Activated CD8-positive, alpha-beta memory T cell treated with anti-CD3 and anti-CD28 coated beads for 36 hours (primary cell): ENCODE data around the gene STAT5B. TPM values are rescaled to one million over a fixed set of nuclear protein-coding genes. Genes with fewer than 3 reads are reported as not detected.
"Not testable (repeated sequence)": the region's sequence is repeated elsewhere in the genome, so short reads cannot be mapped to it uniquely, and the experiment has no call there.

Source experiments
- CTCF ChIA-PET: fragments of 350-600 bp; sonication (Branson Sonifier 250); formaldehyde crosslinking; loops from one replicate; lab custom pipeline; 2021; ENCODE audit warnings: antibody characterized with exemption; lab: Charles Lee
- POLR2A ChIA-PET: fragments of 350-600 bp; sonication (Branson Sonifier 250); formaldehyde crosslinking; loops from one replicate; lab custom pipeline; 2021; ENCODE audit warnings: antibody characterized with exemption; lab: Charles Lee
- total RNA-seq, 2 experiments: library from RNA; stranded (reverse); gene quantifications; one replicate each; pipeline ENCODE4 v1.2.3, GENCODE V29; 2021

Gene STAT5B
- total RNA-seq, 2 experiments from 2014 or later: 102 to 111 TPM

DNA sequence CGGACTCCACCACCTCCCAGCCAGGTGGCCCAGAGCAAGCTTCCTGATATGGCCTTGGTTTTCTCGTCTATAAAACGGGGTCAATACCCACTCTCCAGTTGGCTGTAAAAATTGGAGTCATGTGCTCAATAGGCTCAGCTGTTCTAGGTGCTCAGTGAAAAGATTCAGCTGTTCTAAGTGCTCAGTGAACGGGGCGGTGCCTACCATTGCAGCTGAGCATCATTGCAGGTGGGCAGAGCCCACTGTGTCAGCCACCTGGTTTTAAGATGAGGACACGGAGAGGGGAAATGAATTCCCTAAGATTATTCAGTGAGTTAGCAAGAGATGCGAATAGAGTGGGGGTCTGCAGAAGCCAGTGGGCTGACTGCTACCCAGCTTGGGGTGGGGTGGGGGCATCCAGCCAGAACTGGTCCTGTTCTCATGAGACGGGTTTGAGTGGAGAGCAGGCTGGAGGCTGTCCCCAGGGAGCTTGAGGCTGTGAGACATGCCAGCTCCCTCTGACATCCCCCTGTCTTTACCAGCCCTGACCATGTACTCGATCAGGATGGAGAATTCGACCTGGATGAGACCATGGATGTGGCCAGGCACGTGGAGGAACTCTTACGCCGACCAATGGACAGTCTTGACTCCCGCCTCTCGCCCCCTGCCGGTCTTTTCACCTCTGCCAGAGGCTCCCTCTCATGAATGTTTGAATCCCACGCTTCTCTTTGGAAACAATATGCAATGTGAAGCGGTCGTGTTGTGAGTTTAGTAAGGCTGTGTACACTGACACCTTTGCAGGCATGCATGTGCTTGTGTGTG lies 34.0 kb upstream of the STAT5B start:
- ChIA-PET CTCF (interaction anchor here (0.7 to 20.1 kb wide), 7 partner anchors 8 to 217 kb away, joined by 3 to 340 read pairs (median 7); no protein-coding TSS in a partner anchor), POLR2A (interaction anchor here (0.6 to 1.2 kb wide), 4 partner anchors 9 to 96 kb away, joined by 3 to 5 read pairs (median 4); no protein-coding TSS in a partner anchor)

DNA sequence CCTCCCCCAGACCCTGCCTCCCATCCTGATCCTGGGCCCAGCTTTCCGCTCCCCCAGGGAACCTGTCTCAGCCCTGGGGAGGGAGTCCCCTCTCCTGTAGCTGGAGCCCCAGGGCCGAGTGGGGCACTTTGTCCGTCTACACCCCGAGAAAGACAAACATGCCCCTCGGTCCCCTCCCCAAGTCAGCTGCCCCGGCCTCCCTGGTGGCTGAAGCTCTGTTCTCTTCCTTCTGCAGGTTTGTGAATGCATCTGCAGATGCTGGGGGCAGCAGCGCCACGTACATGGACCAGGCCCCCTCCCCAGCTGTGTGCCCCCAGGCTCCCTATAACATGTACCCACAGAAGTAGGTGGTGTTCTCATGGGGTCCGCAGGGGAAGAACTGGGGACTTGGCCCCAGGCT lies 33.0 kb upstream of the STAT5B start:
- POLR2A ChIA-PET: interaction anchor here (0.6 to 1.5 kb wide), 2 partner anchors 95 to 115 kb away, joined by 3 to 5 read pairs; partner anchors contain the start of gene GHDC

DNA sequence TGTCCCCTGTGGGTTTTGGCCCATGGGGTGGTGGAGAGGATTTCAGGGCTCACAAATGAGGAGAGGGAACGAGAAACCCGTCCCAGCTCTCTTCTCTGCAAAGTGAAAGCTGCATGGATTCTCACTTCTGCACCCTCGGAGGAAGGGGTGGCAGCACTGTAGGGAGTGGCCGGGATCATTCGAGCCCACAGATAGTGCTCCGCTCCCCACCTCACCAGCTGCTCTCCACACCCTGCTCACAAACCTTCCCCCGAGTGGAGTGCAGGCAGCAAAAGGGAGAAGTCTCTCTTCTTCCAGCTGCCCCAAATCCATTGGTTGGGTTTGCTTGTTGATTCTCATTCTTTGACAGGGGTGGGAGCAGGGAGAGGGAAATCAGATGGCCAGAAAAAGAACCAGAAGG lies 32.3 kb upstream of the STAT5B start:
- POLR2A ChIA-PET: interaction anchor here (1.5 kb wide), 1 partner anchor 115 kb away, joined by 3 read pairs; the partner anchor contains the start of gene GHDC
- CTCF ChIA-PET: interaction anchor here (3.4 to 20.1 kb wide), 2 partner anchors 86 to 99 kb away, joined by 13 to 340 read pairs; no protein-coding TSS in a partner anchor

More for the DNA sequence above, 33.0 kb upstream of the STAT5B start:
- CTCF ChIA-PET: interaction anchor here (3.4 to 20.1 kb wide), 2 partner anchors 87 to 99 kb away, joined by 13 to 340 read pairs; no protein-coding TSS in a partner anchor

DNA sequence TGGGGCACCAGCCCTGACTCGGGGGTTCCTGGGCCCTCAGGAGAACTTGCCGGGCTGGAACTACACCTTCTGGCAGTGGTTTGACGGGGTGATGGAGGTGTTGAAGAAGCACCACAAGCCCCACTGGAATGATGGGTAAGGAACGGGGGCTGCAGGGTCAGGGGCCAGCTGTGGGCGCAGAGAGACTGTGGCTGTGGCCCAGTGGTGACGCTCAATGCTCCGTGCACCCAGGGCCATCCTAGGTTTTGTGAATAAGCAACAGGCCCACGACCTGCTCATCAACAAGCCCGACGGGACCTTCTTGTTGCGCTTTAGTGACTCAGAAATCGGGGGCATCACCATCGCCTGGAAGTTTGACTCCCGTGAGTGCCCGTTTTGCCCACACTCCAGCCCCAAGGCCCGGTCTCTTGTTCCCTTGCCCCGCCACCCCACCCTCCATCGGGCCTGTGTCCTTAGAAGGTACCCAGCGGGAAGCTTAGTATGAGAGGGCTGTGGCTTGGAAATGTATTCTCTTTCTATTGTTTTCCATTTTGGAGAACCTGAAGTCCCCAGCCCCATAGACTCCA lies 31.3 kb upstream of the STAT5B start:
- ChIA-PET CTCF (interaction anchor here (0.5 to 3.4 kb wide), 2 partner anchors 85 to 111 kb away, joined by 3 to 13 read pairs; no protein-coding TSS in a partner anchor), POLR2A (interaction anchor here (1.5 kb wide), 1 partner anchor 114 kb away, joined by 3 read pairs; the partner anchor contains the start of gene GHDC)

DNA sequence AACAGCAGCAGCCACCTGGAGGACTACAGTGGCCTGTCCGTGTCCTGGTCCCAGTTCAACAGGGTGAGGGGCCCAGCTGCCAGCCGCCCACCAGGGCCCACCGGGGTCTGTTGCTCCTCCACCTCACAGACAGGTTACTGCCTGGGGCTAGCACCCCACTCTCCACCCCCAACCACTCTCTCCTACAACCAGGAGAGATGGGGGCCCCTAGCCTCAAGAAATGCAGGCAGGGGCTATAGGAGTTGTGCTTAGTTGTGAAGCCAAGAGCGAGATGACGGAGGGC lies 30.1 kb upstream of the STAT5B start:
- CTCF ChIA-PET: no interaction called here
- POLR2A ChIA-PET: no interaction called here

DNA sequence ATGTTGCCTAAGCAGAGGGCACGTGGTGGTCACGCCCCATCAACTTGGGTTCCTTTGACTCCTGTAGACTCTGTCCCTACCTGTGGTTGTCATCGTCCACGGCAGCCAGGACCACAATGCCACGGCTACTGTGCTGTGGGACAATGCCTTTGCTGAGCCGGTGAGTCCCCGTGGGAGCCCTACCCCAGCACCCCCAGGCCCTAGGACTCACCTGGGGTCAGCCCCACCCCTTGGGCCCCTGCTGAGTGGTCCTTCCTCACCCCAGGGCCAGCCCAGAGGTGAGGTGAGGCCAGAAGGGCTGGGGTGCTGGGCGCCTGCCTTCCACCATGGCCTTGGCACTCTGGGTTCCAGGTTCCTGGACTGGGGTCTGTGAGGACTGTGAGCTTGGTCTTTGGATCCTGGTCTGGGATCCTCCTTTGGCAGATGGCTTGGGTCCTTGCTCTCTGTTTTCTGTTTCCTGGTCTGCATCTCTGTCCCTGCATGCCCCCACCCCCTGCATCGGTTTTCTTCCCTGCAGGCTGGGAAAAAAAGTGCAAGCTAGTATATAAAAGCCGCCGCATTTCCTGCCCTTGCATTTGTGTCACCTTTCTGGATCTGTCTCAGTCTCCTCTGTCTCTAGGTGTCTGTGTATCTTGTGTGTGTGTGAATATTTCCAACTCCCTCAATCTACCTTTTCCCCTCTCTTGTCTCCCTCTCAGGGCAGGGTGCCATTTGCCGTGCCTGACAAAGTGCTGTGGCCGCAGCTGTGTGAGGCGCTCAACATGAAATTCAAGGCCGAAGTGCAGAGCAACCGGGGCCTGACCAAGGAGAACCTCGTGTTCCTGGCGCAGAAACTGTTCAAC lies 29.6 kb upstream of the STAT5B start:
- POLR2A ChIA-PET: no interaction called here
- CTCF ChIA-PET: no interaction called here

DNA sequence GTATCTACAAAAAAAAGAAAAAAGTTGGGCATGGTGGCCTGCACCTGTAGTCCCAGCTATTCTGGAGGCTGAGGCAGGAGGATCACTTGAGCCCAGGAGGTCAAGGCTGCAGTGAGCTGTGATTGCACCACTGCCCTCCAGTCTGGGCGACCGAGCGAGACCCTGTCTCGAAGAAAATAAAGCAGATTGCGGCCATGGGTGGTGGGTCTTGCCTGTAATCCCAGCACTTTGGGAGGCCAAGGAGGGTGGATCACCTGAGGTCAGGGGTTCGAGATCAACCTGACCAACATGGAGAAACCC lies 28.8 kb upstream of the STAT5B start:
- POLR2A ChIA-PET, CTCF ChIA-PET: not testable (repeated sequence)

DNA sequence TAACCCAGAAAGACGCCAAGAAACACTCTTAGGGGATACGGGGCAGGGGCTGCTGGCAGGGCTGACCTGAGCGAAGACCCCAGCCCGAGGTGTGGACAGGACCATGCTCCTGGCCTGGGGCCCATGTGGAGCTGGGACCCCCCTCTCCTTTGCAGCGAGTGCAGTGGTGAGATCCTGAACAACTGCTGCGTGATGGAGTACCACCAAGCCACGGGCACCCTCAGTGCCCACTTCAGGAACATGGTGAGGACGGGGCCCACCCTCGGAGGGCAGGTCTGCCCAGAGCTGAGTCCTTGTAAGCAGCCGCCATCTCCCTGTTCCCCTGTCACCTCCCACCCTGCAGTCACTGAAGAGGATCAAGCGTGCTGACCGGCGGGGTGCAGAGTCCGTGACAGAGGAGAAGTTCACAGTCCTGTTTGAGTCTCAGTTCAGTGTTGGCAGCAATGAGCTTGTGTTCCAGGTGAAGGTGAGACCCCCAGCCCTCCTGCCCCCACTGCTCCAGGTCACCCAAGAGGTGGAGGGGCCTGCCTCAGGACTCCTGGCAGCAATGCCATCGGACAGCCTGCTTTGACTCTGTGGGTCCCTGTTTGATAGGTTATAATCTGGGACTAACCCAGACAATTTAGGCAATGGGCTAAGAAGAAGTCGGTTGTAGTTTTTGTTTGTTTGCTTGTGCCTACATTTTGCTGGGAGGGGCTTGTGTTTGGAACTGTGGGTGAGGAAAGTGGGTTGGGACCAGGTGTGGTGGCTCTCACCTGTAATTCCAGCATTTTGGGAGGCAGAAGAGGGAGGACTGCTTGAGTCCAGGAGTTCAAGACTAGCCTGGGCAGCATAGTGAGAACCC lies 28.2 kb upstream of the STAT5B start:
- ChIA-PET POLR2A (no interaction called here), CTCF (interaction anchor here (0.9 to 1.2 kb wide), 3 partner anchors 8 to 18 kb away, joined by 3 read pairs; no protein-coding TSS in a partner anchor)

DNA sequence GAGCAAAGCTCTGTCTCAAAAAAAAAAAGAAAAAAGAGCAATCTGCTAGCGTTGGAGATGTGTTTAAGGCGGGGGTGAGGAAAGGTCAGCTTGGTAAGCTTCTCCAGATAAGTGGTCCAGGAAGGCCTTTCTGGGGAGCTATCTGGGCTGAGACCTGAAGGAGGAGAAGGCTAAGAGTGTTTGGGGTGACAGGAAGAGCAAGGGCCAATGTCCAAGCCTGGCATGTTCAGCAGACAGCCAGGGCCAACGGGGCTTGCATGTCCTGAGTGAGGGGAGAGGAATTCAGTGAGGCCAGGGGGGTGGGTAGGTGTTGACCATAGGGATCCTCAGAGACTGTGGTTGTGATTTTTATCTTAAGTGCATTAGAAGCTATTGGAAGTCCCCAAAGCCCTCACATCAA lies 27.5 kb upstream of the STAT5B start:
- CTCF ChIA-PET: interaction anchor here (0.9 to 1.2 kb wide), 3 partner anchors 8 to 19 kb away, joined by 3 read pairs; no protein-coding TSS in a partner anchor
- POLR2A ChIA-PET: interaction anchor here (0.5 kb wide), 1 partner anchor 10 kb away, joined by 5 read pairs; no protein-coding TSS in a partner anchor

DNA sequence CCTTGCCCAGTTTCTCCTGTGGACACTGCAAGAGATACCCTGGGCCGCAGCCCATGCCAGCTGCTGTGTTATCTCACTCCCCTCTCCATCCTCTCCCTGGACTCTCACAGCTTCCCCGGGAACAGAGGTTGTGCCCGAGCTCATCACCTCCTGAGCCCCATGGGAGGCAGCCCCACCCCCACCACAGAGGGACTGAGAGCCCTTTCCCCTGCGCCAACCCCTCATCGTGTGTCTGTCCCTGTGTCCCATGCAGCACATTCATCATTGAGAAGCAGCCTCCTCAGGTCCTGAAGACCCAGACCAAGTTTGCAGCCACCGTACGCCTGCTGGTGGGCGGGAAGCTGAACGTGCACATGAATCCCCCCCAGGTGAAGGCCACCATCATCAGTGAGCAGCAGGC lies 24.8 kb upstream of the STAT5B start:
- ChIA-PET POLR2A (interaction anchor here (0.6 to 1.1 kb wide), 3 partner anchors 10 to 12 kb away, joined by 3 to 4 read pairs (median 4); no protein-coding TSS in a partner anchor), CTCF (interaction anchor here (1.1 to 2.1 kb wide), 3 partner anchors 10 to 105 kb away, joined by 3 to 7 read pairs (median 3); partner anchors contain the start of gene STAT5A)

DNA sequence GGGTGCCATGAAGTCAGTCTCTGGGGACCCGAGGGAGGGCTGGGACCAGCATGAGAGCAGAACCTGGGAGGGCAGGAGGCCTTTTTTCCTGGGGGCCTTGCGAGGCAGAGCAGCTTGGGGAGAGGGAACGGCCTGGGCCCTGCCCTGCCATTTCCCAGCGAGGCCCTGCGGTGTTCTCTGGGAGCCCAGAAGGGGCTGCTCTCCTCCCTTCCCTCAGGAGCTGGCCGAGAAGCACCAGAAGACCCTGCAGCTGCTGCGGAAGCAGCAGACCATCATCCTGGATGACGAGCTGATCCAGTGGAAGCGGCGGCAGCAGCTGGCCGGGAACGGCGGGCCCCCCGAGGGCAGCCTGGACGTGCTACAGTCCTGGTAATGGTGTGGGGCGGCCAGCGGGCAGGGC lies 23.7 kb upstream of the STAT5B start:
- CTCF ChIA-PET, POLR2A ChIA-PET: not testable (repeated sequence)

DNA sequence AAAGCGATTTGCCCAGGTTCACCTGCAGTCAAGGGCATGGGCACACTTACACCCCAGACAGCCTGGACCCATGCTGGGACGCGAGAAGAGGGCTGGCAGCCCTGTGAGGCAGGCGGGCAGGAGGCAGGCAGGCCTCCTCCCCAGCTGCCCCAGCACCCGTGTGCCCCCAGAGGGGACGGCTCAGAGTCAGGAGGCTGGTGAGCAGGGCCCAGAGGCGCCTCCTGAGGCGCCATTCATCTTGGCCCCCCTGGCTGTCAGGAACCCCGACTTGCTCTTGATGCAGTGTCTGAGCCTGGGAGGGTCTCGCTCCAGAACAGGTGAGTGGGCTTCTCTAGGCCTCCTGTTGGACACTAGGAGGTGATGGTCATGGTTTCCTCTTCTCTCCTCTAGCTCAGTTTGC lies 23.2 kb upstream of the STAT5B start:
- POLR2A ChIA-PET, CTCF ChIA-PET: not testable (repeated sequence)

DNA sequence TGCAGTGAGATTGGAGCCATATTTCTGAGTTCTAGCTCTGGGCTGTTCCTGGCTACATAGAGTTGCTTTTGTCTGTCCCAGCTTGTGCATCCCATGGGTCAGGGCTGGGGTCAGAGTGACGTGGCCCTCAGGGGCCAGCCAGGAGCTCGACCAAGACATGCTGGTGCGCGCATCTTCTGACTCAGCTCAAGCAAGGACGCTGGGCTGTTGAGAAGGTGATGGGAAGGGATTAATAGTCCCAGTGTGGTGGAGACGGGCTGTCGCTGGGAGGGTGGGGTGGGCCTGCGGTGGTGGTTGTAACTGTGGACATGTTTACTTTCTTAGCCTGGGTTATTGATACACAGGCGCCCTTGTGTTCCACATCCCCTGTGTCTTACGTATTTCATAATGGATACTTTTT lies 21.6 kb upstream of the STAT5B start:
- POLR2A ChIA-PET: not testable (repeated sequence)
- CTCF ChIA-PET: interaction anchor here (0.8 kb wide), 1 partner anchor 109 kb away, joined by 5 read pairs; no protein-coding TSS in a partner anchor

DNA sequence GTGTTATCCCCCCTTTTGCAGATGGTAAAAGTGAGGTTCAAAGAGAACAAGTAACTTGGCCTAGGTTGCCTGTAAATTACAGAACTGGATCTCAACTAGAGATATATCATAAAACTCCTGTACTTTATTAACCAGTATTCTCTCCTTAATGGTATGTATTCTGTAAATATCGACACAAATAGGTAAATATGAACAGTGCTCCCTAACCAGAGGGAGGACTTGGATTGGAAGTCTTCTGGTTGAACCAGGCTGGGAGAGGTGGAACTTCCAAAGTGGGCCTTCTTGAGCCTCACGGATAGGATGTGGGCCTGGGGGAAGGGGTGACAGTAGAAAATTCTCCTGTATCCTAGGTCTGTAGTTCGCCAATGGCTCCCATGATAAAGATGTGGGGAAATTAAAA lies 19.8 kb upstream of the STAT5B start:
- POLR2A ChIA-PET: no interaction called here
- CTCF ChIA-PET: interaction anchor here (2.2 kb wide), 1 partner anchor 17 kb away, joined by 11 read pairs; no protein-coding TSS in a partner anchor

DNA sequence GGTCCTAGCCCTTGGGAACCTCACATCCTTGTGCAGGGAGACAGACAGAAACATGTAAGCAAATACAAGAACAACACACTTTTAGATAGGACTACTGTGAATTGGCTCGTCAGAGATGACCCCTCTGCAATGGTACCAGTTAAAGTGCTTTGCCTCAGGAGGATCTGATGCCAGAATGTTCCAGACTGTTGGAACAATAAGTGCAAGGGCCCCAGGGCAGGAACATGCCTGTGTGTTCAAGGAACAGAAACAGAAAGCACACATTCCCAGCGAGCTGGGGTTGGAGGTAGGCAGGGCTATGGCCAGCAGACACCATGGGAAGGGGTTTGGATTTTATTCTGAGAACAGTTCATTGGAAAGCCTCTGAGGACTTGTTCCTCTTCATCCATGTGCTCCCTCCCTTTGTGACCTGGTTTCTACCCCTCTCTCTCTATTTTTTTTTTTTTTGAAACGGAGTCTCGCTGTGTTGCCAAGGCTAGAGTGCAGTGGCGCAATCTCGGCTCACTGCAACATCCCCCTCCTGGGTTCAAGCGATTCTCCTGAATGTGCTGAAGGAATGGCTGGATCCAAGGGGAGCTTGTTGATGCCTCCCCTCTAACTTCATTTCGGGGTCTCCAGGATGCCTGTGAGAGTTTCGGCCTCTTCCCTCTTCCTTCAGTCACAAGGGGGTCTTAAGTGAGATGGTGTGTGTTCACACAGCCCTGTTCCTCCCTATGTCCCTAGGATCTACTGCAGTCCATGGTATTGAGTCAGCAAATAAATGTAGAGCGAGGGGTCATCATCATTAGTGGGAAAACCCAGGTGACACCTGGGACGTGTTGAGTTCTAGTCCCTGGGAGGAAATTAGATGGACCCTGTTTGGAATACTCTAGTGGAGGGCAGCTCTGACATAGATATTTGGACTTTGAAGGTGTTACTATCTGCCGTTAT lies 18.5 kb upstream of the STAT5B start:
- CTCF ChIA-PET: interaction anchor here (1.2 to 2.2 kb wide), 2 partner anchors 18 to 73 kb away, joined by 3 to 11 read pairs; no protein-coding TSS in a partner anchor
- POLR2A ChIA-PET: interaction anchor here (0.6 kb wide), 1 partner anchor 10 kb away, joined by 4 read pairs; no protein-coding TSS in a partner anchor

DNA sequence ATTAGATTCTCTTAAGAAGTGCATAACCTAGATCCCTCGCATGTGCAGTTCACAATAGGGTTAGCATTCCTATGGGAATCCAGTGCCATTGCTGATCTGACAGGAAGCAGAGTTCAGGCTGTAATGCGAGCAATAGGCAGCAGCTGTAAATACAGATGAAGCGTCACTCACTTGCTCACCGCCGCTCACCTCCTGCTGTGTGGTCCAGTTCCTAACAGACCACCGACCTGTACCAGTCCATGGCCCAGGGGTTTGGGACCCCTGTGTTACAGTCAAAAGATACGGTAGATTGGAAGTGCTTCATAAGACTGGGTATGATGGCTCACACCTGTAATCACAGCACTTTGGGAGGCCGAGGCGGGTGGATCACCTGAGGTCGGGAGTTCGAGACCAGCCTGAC lies 14.9 kb upstream of the STAT5B start:
- POLR2A ChIA-PET: no interaction called here

DNA sequence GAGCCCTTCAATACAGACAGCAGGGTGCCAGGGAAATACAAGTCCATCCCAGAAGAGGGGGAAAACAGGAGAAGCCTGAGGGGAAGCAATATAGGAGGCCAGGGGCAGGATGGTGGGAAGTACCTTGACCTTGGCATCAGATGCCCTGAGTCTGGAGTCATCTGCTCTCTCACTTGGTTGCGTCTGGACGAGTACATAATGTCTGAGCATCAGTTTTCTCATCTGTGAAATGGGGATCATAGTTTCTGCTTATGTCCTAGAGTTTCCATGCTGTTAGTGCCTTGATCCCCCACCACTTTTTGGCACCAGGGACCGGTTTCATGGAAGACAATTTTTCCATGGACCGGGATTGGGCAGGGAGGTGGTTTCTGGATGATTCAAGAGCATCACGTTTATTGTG lies 14.4 kb upstream of the STAT5B start:
- POLR2A ChIA-PET: interaction anchor here (3.5 kb wide), 2 partner anchors 16 to 21 kb away, joined by 29 to 30 read pairs; no protein-coding TSS in a partner anchor
- CTCF ChIA-PET: interaction anchor here (0.5 to 4.0 kb wide), 4 partner anchors 22 to 115 kb away, joined by 3 to 19 read pairs (median 4); no protein-coding TSS in a partner anchor

More for the DNA sequence above, 14.9 kb upstream of the STAT5B start:
- CTCF ChIA-PET: interaction anchor here (0.7 to 1.4 kb wide), 3 partner anchors 22 to 109 kb away, joined by 3 to 4 read pairs (median 4); no protein-coding TSS in a partner anchor
